CD4-positive, alpha-beta T cell treated with Interleukin-10 for 1 hour (primary cell): ENCODE results near the gene MTCH1.
A peak's percentile ranks its signal among the peaks of the same experiment; 100 is the strongest.

Source experiments
- DNase-seq: peaks from one replicate; pipeline ENCODE4 v3.0.0-alpha.2; 2020

The MTCH1 gene

GRCh38 chr6:37017606-37018197, 31.7 kb upstream of the MTCH1 start:
- DNase-seq, result no peak

GRCh38 chr6:37016995-37017394, 31.0 kb upstream of the MTCH1 start:
- no peak for DNase-seq

- DNase-seq, result no peak
These were observed 29.5 kb upstream of the MTCH1 start for GRCh38 chr6:37015532-37015931.

- DNase-seq, result no peak
These were observed 28.7 kb upstream of the MTCH1 start for GRCh38 chr6:37014667-37015066.

GRCh38 chr6:37013516-37014491, 27.8 kb upstream of the MTCH1 start:
- no peak for DNase-seq

- no peak for DNase-seq
These were observed 25.8 kb upstream of the MTCH1 start for GRCh38 chr6:37011656-37012378.

GRCh38 chr6:37010402-37010892, 24.5 kb upstream of the MTCH1 start:
- DNase-seq, result no peak

- no peak for DNase-seq
These were observed 22.8 kb upstream of the MTCH1 start for GRCh38 chr6:37008484-37009465.

- peak; percentile 13 for DNase-seq
These were observed 21.5 kb upstream of the MTCH1 start for GRCh38 chr6:37007340-37008043.

GRCh38 chr6:37006793-37007339, 20.9 kb upstream of the MTCH1 start:
- DNase-seq, result no peak

- peak; percentile 25 for DNase-seq
These were observed 20.0 kb upstream of the MTCH1 start for GRCh38 chr6:37005827-37006567.

GRCh38 chr6:37005061-37005810, 19.2 kb upstream of the MTCH1 start, which contains the start of gene FGD2:
Gene FGD2 (plus strand): TSS chr6:37005655. CDS start chr6:37005818, 163 bp downstream.
- DNase-seq, result peak; percentile 23

GRCh38 chr6:37004044-37004980, 18.3 kb upstream of the MTCH1 start:
- DNase-seq, result no peak

GRCh38 chr6:36999751-37000125, 13.7 kb upstream of the MTCH1 start:
- DNase-seq, result no peak

- DNase-seq, result no peak
These were observed 13.2 kb upstream of the MTCH1 start for GRCh38 chr6:36999061-36999750.

GRCh38 chr6:36998723-36999038, 12.7 kb upstream of the MTCH1 start:
- no peak for DNase-seq

GRCh38 chr6:36997811-36998722, 12.1 kb upstream of the MTCH1 start:
- DNase-seq, result no peak
